Measurements from ENCODE around the gene CCDC88A.

Gene CCDC88A

GRCh38 chr2:55437515-55438390 lies 18.1 kb upstream of the CCDC88A start:
- Mint-ChIP-seq H3K36me3 (no peaks in the 10 kb centered on the region), H3K4me3 (no peak overlapping the region), H3K4me1 (no peaks in the 10 kb centered on the region), H3K9me3 (no peaks in the 10 kb centered on the region), H3K27ac (no peak overlapping the region)
- no peak for DNase-seq (ENCODE audit: low spot score in 2 of 2)
- peak; percentile 11 for ATAC-seq

- Mint-ChIP-seq H3K4me1 (peaks cover 6% of the 10 kb centered on the region), H3K9me3 (no peaks in the 10 kb centered on the region), H3K36me3 (no peaks in the 10 kb centered on the region), H3K27ac (no peak overlapping the region), H3K4me3 (no peak overlapping the region)
- DNase-seq (ENCODE audit: low spot score in 2 of 2) (no peak), ATAC-seq (peak; percentile 51)
Measured at GRCh38 chr2:55431982-55432627, 12.4 kb upstream of the CCDC88A start.

DNA sequence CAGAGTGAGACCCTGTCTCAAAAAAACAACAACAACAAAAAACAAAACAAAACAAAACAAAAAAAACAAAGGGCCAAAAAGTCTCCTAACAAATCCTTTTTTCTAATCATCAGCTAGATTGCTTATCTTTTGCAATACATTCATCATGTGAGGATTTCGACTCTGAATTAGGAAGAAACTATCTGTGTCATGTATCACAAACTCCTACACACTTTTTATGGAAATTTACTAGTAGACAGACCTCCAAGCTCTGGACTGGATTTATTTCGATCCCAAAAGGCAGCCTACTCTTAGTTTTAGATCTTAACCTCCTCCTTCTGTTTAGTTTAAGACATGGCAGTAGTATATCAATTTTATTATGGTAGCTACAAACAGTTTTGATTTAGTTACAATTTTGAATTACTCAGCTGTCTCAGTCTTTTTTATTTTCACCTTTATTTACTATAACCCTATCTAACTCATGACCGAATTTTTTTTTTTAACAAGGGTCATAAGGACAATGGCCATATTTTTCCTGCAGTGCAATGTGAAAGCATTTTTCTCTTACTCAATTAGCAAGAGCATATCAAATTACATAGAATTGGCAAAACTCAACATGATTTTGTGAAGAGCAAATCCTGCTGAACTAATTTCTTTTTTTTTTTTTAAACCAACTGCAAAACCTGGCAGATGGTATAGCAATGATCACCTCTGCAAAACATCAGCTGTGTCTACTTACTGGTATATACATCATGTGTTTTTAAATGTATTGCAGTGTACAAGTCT lies 10.7 kb upstream of the CCDC88A start:
- no peaks in the 10 kb centered on the region for H3K36me3 Mint-ChIP-seq
- ATAC-seq: no peak
- peaks cover 6% of the 10 kb centered on the region for H3K4me1 Mint-ChIP-seq
- no peaks in the 10 kb centered on the region for H3K9me3 Mint-ChIP-seq
- H3K27ac Mint-ChIP-seq: no peak overlapping the region
- no peak overlapping the region for H3K4me3 Mint-ChIP-seq
- DNase-seq (ENCODE audit: low spot score in 2 of 2): no peak

GRCh38 chr2:55428258-55428657 lies 8.6 kb upstream of the CCDC88A start:
- peaks cover 6% of the 10 kb centered on the region for H3K4me1 Mint-ChIP-seq
- DNase-seq (ENCODE audit: low spot score in 2 of 2): no peak
- no peaks in the 10 kb centered on the region for H3K9me3 Mint-ChIP-seq
- no peak overlapping the region for H3K27ac Mint-ChIP-seq
- ATAC-seq: no peak
- no peaks in the 10 kb centered on the region for H3K36me3 Mint-ChIP-seq
- H3K4me3 Mint-ChIP-seq: no peak overlapping the region

GRCh38 chr2:55425431-55425831 lies 5.8 kb upstream of the CCDC88A start:
- peaks cover 5% of the 10 kb centered on the region for H3K4me1 Mint-ChIP-seq
- ATAC-seq (no peak), DNase-seq (ENCODE audit: low spot score in 2 of 2) (no peak)
- H3K9me3 Mint-ChIP-seq: no peaks in the 10 kb centered on the region
- H3K36me3 Mint-ChIP-seq: no peaks in the 10 kb centered on the region
- no peak overlapping the region for H3K4me3 Mint-ChIP-seq
- H3K27ac Mint-ChIP-seq: no peak overlapping the region

DNA sequence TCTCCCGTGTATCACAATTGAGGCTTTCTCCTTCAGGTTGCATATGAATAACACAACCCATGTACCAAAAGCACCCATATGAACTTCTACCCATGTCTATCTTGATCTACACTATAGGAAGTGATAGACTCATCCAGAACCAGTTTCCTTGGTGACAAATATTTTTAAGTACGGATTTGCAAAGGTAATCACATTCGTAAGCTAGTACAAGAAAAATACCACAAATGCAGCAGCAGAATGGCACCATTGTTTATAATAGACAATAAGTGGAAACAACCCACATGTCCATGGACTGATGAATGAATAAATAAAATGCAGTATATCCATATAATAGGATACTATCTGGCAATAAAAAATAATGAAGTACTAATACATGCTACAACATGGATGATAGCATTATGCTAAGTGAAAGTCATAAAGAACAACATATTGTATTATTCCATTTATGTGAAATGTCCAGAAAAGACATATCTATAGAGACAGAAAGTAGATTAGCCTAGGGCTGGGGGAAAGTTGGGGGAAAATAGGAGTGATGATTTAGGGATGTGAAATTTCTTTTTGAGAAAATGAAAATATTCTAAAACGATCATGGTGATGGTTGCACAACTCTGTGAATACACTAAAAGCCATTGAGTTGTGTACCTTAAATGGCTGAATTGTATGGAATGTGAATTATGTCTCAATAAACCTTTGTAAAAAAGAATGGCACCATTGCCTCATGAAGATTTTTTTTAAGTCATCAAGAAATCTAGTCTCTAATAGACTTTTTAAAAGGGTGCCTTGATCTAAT lies 3.4 kb upstream of the CCDC88A start:
- Mint-ChIP-seq H3K36me3 (no peaks in the 10 kb centered on the region), H3K4me1 (peaks cover 16% of the 10 kb centered on the region), H3K9me3 (no peaks in the 10 kb centered on the region), H3K27ac (no peak overlapping the region), H3K4me3 (no peak overlapping the region)
- no peak for ATAC-seq
- DNase-seq (ENCODE audit: low spot score in 2 of 2): no peak

DNA sequence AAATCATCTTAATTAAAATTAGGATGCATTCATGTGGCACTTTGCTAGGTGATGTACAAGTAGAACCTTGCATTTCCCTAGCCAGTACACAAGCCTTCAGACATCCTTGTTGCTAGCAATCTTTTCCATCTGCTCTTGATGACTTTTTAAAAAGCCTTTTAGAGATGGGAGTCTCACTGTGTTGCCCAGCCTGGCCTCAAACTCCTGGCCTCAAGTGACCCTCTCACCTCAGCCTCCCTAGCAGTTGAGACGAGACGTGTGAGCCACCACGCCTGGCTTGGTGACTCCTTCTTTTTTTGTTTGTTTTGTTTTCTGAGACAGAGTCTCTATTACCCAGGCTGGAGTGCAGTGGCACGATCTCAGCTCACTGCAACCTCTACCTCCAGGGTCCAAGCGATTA lies 1.7 kb upstream of the CCDC88A start:
- Mint-ChIP-seq H3K9me3 (no peaks in the 10 kb centered on the region), H3K36me3 (no peaks in the 10 kb centered on the region), H3K27ac (no peak overlapping the region), H3K4me1 (peaks cover 21% of the 10 kb centered on the region), H3K4me3 (peak overlapping the region; percentile 84)
- ATAC-seq: no peak
- no peak for DNase-seq (ENCODE audit: low spot score in 2 of 2)

DNA sequence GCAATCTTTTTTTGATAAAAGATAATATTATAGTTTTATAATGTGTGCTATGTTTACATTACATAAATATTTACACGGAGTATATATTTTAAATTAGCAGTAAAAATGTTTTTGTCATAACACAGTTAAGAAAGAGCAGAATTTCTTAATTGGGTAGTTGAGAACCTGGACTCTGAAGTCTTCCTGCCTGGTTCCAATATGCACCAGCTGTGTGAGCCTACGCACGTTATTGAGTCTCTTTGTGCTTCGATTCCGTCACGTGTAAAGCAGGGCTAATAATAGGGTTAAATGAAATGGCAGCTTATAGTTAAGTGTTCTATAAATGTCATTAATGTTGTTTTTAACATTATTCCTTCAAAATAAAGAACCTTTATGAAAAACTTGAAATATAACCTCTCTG lies 1.2 kb upstream of the CCDC88A start:
- no peaks in the 10 kb centered on the region for H3K9me3 Mint-ChIP-seq
- no peak overlapping the region for H3K27ac Mint-ChIP-seq
- H3K4me3 Mint-ChIP-seq: peak overlapping the region; percentile 84
- ATAC-seq (no peak), DNase-seq (ENCODE audit: low spot score in 2 of 2) (no peak)
- H3K36me3 Mint-ChIP-seq: no peaks in the 10 kb centered on the region
- peaks cover 21% of the 10 kb centered on the region for H3K4me1 Mint-ChIP-seq

DNA sequence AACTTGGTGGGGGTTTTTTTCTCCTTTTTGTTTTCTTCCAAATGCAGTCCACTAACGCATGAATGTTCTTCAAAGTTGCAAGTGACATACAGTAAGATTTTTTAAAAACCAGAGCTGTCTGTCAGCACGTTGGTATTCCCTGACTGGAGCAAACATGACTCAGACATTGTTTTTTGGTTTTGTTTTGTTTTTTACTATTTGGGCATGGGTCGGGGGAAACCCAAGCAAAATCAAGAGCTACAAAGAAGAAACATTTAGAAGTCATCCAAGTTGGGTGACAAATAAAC lies 726 bp upstream of the CCDC88A start:
- DNase-seq (ENCODE audit: low spot score in 2 of 2) (no peak), ATAC-seq (no peak)
- peak overlapping the region; percentile 77 for H3K27ac Mint-ChIP-seq
- H3K9me3 Mint-ChIP-seq: no peaks in the 10 kb centered on the region
- H3K4me1 Mint-ChIP-seq: peaks cover 21% of the 10 kb centered on the region
- H3K36me3 Mint-ChIP-seq: no peaks in the 10 kb centered on the region
- H3K4me3 Mint-ChIP-seq: peak overlapping the region; percentile 84

- DNase-seq (ENCODE audit: low spot score in 2 of 2) (no peak), ATAC-seq (peak; percentile 55)
- Mint-ChIP-seq H3K27ac (peak overlapping the region; percentile 77), H3K36me3 (no peaks in the 10 kb centered on the region), H3K4me1 (peaks cover 21% of the 10 kb centered on the region), H3K4me3 (peak overlapping the region; percentile 84), H3K9me3 (no peaks in the 10 kb centered on the region)
Measured at GRCh38 chr2:55419233-55419678, 400 bp downstream of the CCDC88A start.

DNA sequence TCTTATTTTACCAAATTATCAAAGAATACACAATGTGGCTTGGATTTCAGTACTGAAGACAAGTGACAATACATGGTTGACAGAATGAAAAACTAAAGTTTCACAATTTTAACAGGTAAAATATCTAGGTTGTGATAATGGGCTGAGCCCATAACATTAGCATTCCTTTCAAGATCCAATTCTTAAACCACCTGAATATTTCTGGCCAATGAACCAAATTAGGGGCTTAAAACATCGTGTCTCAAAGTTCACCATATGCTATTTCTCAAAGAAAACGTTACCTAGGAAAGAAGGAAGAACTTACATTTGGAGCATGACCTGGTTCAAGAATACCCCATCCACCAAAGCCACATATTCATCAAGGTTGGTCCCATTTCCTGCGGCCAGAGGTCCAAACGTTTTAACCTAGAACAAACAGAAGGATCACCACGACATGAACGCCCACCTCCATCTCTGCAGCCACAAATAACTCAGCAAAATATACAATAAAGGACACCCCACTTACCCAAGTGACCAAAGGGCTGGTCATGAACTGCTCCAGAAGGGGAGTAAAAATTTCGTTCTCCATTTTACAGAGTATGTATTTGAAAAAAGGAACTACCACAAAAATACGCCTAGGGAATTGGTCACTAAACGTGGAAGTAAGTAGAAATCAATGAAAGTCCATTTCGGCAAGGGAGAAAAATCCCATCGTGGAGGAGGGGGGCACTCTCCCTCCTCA lies 984 bp downstream of the CCDC88A start:
- Mint-ChIP-seq H3K4me3 (peak overlapping the region; percentile 84), H3K36me3 (no peaks in the 10 kb centered on the region), H3K27ac (peak overlapping the region; percentile 77), H3K4me1 (peaks cover 21% of the 10 kb centered on the region), H3K9me3 (no peaks in the 10 kb centered on the region)
- DNase-seq (ENCODE audit: low spot score in 2 of 2) (no peak), ATAC-seq (no peak)

DNA sequence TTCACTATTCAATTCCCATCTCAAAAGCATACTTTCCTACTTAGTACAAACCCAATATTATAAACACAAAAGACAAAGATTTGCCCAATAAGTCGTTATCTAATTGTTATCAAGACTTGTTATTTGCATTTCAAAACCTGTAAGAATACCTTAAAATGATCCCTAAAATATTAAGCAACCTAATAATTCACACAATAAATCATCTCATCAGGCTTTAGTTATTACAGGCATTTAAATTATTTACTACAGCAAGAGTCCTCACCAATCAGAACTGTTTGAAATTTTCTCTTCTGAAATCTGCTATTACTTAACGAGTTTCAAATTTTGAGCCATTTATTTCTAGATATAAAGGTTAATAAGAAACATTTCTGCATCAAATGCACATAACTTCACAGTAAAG lies 1.6 kb downstream of the CCDC88A start:
- Mint-ChIP-seq H3K4me3 (peak overlapping the region; percentile 84), H3K27ac (peak overlapping the region; percentile 77), H3K36me3 (no peaks in the 10 kb centered on the region), H3K9me3 (no peaks in the 10 kb centered on the region), H3K4me1 (peaks cover 21% of the 10 kb centered on the region)
- DNase-seq (ENCODE audit: low spot score in 2 of 2): no peak
- no peak for ATAC-seq

GRCh38 chr2:55416786-55417568 lies 2.7 kb downstream of the CCDC88A start:
- DNase-seq (ENCODE audit: low spot score in 2 of 2) (no peak), ATAC-seq (no peak)
- Mint-ChIP-seq H3K4me1 (peaks cover 21% of the 10 kb centered on the region), H3K4me3 (no peak overlapping the region), H3K36me3 (no peaks in the 10 kb centered on the region), H3K9me3 (no peaks in the 10 kb centered on the region), H3K27ac (no peak overlapping the region)

DNA sequence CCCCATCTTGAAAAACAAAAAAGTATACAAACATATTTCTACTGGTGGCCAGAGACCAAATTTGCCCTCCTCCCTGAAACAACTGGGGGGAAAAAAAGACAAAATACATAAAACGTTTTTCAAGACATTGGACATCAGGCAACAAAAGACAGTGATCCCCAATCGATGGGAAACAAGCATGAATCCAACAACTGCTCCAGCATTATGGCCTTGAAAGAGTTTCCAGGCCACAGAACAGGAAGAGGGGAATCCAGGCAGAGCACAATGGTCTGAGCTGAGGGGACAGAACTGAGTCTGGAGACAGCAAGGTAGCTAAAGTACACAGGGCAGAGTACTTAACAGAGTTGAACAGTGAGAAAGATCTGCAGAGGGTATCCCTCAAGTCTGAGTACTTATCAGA lies 4.4 kb downstream of the CCDC88A start:
- no peaks in the 10 kb centered on the region for H3K9me3 Mint-ChIP-seq
- peaks cover 16% of the 10 kb centered on the region for H3K4me1 Mint-ChIP-seq
- DNase-seq (ENCODE audit: low spot score in 2 of 2) (no peak), ATAC-seq (no peak)
- H3K27ac Mint-ChIP-seq: no peak overlapping the region
- H3K4me3 Mint-ChIP-seq: no peak overlapping the region
- no peaks in the 10 kb centered on the region for H3K36me3 Mint-ChIP-seq

Data from stimulated activated effector memory CD8-positive, alpha-beta T cell treated with anti-CD3 and anti-CD28 coated beads, Interleukin-12 subunit alpha, Interleukin-12 subunit beta, amount 100 ng/mL, for 72 hours (primary cell).